ENCODE measurements around the gene KRT28. TPM values are rescaled to one million over a fixed set of nuclear protein-coding genes. Genes with fewer than 3 reads are reported as not detected.

KRT28 gene
- total and polyA plus RNA-seq, 2 of the 8 experiments (the other 6 are each of a cell fraction or from before 2014, with no cell fraction given), result not detected

DNA sequence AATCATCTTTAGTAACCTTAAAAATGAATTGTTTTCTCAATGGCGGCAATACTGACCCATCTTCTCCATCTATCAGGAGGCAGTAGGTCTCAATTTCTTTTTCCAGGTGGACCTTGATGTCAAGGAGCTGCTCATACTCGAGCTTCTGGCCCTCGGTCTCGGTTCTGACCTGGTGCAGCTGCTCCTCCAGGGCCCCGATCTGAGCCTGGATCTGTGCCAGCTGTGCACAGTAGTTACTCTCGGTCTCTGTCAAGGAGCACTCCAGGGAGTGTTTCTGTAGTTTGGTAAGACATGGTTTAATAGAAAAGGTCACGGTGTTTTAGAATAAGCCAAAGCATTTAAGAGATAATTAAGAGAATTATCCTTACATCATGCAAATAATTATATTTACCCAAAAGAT lies 22.3 kb downstream of the KRT28 start:
- H3K4me1 ChIP-seq (replicated peaks in 1 of 4; ENCODE audit: control insufficient read depth in 3 of 4, insufficient read depth in 4 of 4, low read length in 3 of 4), result no peaks in the 10 kb centered on the region

More for the DNA sequence above, 22.3 kb downstream of the KRT28 start:
- Histone ChIP-seq H2AFZ (ENCODE audit: low read length) (no peak overlapping the region), H4K5ac (ENCODE audit: insufficient read length, low read depth, low read length) (no peak overlapping the region), H4K8ac (ENCODE audit: extremely low read depth, insufficient read depth, low read length) (no peak overlapping the region), H3K9me3 (ENCODE audit: insufficient read depth in 2 of 2, low read depth in 1 of 2, low read length in 1 of 2) (no peaks in the 10 kb centered on the region), H3K56ac (replicated peaks; ENCODE audit: insufficient read length, low read depth, low read length) (no peak overlapping the region), H3K9ac (replicated peaks in 1 of 4; ENCODE audit: extremely low read depth in 1 of 4, low read depth in 3 of 4, low read length in 3 of 4) (no peak overlapping the region), H3K79me2 (ENCODE audit: control insufficient read depth in 1 of 2, insufficient read depth in 2 of 2, low read length in 2 of 2) (no peaks in the 10 kb centered on the region), H3K27ac (ENCODE audit: low read depth, low read length) (no peak overlapping the region), H2BK12ac (ENCODE audit: low read depth, low read length) (no peak overlapping the region), H4K20me1 (replicated peaks in 1 of 2; ENCODE audit: control insufficient read depth in 1 of 2, insufficient read depth in 2 of 2, low read length in 2 of 2) (no peaks in the 10 kb centered on the region), H3K4ac (replicated peaks; ENCODE audit: insufficient read length, low read depth, low read length) (no peak overlapping the region), H4K91ac (replicated peaks; ENCODE audit: insufficient read length, low read length) (no peak overlapping the region), H2BK15ac (ENCODE audit: low read length) (no peak overlapping the region), H3K23me2 (ENCODE audit: low read depth, low read length) (no peaks in the 10 kb centered on the region), H3K27me3 (replicated peaks in 1 of 4; ENCODE audit: control insufficient read depth in 3 of 4, extremely low read depth in 1 of 4, insufficient read depth in 3 of 4, low read length in 3 of 4) (peaks cover 0 to 3% (median 1%) of the 10 kb centered on the region in 4 experiments; a peak in 3 of 7 replicates), H3K18ac (ENCODE audit: extremely low read depth, low read length) (no peak overlapping the region), H3K4me3 (ENCODE audit: extremely low read depth in 1 of 4, insufficient read depth in 2 of 4, low read depth in 3 of 4, low read length in 4 of 4) (no peak overlapping the region), H2AK5ac (ENCODE audit: low read depth, low read length) (no peak overlapping the region), H3K14ac (ENCODE audit: insufficient read length) (no peak overlapping the region), H2BK20ac (ENCODE audit: low read length) (no peak overlapping the region), H3K4me2 (ENCODE audit: insufficient read depth in 1 of 2, low read depth in 2 of 2, low read length in 2 of 2) (no peak overlapping the region), H2BK120ac (replicated peaks; ENCODE audit: low read depth, low read length) (no peak overlapping the region), H3K79me1 (ENCODE audit: low read depth, low read length) (no peaks in the 10 kb centered on the region), H3K23ac (ENCODE audit: insufficient read length) (no peak overlapping the region), H3K36me3 (ENCODE audit: control insufficient read depth in 2 of 4, insufficient read depth in 4 of 4, low read length in 3 of 4) (no peaks in the 10 kb centered on the region), H2BK5ac (ENCODE audit: low read depth, low read length) (no peak overlapping the region)
- ChIA-PET CTCF (ENCODE audit: partially characterized antibody) (interaction anchor here (0.6 to 1.3 kb wide), 2 partner anchors 108 to 188 kb away, joined by 4 to 6 read pairs; partner anchors contain the start of gene KRT20), POLR2A (ENCODE audit: partially characterized antibody) (interaction anchor here (1.0 kb wide), 1 partner anchor 130 kb away, joined by 6 read pairs; the partner anchor contains the start of gene SMARCE1)
- TF ChIP-seq HDAC6 (IDR thresholded peaks at IDR 0.05; ENCODE audit: low read depth, low read length) (no peak), GTF2F1 (IDR thresholded peaks at IDR 0.05; ENCODE audit: borderline replicate concordance, low read depth, low read length) (no peak), CTBP2 (IDR thresholded peaks at IDR 0.05; ENCODE audit: borderline replicate concordance, insufficient read depth, insufficient read length, low read length) (no peak), SAP30 (IDR thresholded peaks at IDR 0.05; ENCODE audit: insufficient read depth, insufficient replicate concordance, low read length) (no peak), RXRA (IDR thresholded peaks at IDR 0.05; ENCODE audit: insufficient read depth, low read depth, low read length) (no peak), POU5F1 (IDR thresholded peaks at IDR 0.05; ENCODE audit: low read depth, low read length) (no peak), TBP (IDR thresholded peaks at IDR 0.05; ENCODE audit: low read depth, low read length) (no peak), SIN3A (conservative IDR thresholded peaks at IDR 0.05 in 1 of 2, IDR thresholded peaks at IDR 0.05 in 1 of 2; ENCODE audit: low read depth in 1 of 2, low read length in 2 of 2) (no peak), EZH2 (IDR thresholded peaks at IDR 0.05; ENCODE audit: low read depth, low read length, severe bottlenecking) (no peak), ZNF274 (IDR thresholded peaks at IDR 0.05; ENCODE audit: borderline replicate concordance, extremely low read depth, low read length) (no peak)
- 93% methylated on average over 7 of the region's 7 CpGs; no CpG with 5 or more reads in 1 of the 2 experiments for WGBS, 2 experiments (ENCODE audit: extremely low coverage in 1 of 2, insufficient coverage in 1 of 2, insufficient read length in 1 of 2, insufficient replicate concordance in 2 of 2, low coverage in 1 of 2, low lambda C conversion rate in 2 of 2, missing lambda C conversion rate in 1 of 2)
- FAIRE-seq, result no peak
- DNase-seq (ENCODE audit: low read depth in 1 of 2, low spot score in 2 of 2), result no peak
